Measurements from ENCODE around the gene FHIP2A.

Gene FHIP2A

DNA sequence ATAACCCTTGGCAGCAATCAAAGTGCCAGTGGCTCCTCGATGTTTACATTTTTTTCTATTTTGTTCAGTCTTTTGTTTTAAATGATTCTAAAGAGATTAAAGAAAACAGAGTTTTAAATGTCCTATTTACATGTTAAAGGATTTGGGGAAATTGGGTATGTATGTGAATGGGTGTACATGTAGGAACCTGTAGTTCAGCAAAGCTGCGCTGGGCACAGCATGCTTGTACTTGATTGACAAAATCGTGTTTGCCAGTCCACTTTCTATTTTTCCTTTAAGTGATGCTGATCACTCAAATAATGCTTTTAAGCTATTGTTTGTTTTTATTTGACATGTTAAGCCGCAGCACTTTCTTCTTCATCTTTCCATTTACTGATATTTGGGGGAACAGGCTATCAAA, 40.9 kb downstream of the FHIP2A start:
- no peak for DNase-seq

DNA sequence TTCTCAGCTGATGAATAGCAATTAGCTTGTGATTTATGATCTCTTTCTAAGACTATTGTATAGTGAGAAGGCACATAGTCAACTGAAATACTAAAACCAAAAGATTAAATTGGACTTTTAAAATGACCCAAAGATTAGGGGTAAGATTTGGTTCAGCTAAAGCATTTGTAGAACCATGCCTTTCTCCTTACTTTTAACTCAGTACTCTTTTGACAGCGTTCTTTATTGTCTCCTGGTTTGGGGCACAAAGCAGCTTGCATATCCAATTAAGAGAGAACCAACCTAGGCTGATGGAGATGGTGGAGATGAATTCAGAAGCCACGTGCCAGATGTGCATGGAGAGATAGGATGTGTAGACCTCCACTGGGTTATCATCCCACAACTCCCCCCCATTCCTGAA, 45.8 kb downstream of the FHIP2A start:
- DNase-seq: no peak

DNA sequence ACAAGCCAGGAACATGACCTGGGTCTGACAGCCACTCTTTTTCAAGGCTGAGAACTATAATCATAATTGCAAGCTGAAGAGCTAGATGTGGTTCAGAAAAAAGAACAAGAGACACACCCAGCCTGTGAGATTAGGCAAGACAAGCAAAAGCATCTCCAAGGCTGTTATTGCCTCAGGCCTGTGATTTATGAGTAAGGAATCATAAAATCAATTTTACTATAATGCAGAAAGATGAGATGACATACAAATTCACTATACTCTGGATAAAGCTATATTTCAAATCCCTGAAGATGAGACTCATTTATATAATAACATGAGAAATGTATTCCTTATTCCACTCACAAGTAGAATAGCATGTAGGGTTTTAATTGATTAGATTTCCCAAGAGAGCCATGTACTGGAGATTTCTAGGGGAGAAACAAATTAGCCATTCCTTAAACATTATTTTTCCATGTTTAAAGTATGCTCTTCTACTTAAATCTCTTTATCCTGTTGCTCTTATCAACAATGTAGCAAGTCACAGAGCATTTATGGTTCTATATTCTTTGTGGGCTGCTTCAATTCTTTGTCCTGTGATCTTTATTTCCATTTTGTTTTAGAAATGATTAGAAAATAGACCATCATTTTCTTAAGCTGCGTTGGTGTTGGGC, 47.4 kb downstream of the FHIP2A start:
- DNase-seq: no peak

DNA sequence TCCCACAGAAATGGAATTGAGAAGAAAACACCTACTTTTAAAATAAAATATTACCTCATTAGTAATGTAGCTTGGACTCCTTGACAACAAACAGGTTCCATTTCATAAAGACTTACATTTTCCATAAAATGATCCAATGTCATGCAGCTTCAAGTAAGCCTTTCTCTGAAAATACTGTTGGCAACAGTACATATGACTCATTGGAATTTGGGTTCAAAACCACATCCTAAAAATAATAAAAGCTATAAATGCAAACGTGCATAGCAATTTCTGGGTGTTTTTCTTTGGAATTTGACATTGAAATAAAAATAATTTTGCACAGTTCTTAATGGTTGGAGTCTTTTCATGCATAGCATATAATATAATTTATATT, 47.9 kb downstream of the FHIP2A start:
- no peak for DNase-seq

DNA sequence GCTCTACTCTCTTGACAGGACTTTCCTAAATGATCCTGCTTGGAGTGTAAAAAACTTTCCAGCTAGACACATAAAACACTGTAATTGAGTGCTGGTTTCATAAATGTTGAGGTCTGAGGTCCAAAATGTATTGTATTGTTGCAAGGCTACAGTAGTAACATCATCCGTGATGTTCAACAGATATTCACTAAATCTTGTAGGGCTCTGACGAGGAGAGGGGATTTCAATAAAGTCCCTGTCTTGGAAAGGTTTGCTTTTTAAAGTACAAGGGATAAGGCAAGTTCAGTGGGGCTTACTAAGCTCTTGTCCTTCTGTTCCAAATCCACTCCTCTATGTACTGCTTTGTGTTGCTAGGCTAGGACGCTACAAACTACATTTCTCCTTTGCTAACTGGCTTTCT, 48.9 kb downstream of the FHIP2A start:
- no peak for DNase-seq

DNA sequence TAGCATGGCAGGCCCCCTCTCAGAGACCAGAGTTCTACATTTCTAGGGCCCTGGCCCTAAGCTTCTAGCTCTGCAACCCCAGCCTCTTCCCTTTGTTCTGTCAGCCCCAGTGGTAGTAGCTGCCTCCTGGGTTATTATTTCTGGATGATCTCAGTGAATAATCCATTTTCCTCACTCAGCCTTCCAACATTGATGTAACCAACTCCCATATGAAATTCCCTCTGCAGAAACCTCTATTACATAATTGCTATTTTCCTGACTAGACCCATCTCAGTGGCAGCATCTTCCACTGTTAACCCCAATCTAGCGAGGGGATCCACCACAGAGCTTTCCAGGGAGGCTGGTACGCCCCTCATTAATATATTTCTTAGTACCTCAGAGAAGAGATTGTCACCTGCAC, 49.8 kb downstream of the FHIP2A start:
- DNase-seq: no peak
